DOHH2 (cell line): ENCODE measurements around the gene IFNA7.
"Not testable (repeated sequence)": the region's sequence is repeated elsewhere in the genome, so short reads cannot be mapped to it uniquely, and the experiment has no call there.

Experiments used
- EZH2phosphoT487 ChIP-seq: fragments of 200-600 bp; sonication (generic); IDR thresholded peaks from 2 replicates; pipeline ENCODE4 v1.6.1; 2017; ENCODE audit warnings: borderline replicate concordance, mild to moderate bottlenecking, antibody characterized with exemption, low read length, moderate library complexity, mixed read lengths
- TF ChIP-seq, protein P1 (sequence below): fragments of 200-600 bp; sonication (generic); IDR thresholded peaks from one replicate; pipeline ENCODE4 v1.5.1; 2014; ENCODE audit warnings: antibody characterized with exemption, mild to moderate bottlenecking, low read depth, low read length; ENCODE audit not compliant: poor library complexity, severe bottlenecking

DNA sequence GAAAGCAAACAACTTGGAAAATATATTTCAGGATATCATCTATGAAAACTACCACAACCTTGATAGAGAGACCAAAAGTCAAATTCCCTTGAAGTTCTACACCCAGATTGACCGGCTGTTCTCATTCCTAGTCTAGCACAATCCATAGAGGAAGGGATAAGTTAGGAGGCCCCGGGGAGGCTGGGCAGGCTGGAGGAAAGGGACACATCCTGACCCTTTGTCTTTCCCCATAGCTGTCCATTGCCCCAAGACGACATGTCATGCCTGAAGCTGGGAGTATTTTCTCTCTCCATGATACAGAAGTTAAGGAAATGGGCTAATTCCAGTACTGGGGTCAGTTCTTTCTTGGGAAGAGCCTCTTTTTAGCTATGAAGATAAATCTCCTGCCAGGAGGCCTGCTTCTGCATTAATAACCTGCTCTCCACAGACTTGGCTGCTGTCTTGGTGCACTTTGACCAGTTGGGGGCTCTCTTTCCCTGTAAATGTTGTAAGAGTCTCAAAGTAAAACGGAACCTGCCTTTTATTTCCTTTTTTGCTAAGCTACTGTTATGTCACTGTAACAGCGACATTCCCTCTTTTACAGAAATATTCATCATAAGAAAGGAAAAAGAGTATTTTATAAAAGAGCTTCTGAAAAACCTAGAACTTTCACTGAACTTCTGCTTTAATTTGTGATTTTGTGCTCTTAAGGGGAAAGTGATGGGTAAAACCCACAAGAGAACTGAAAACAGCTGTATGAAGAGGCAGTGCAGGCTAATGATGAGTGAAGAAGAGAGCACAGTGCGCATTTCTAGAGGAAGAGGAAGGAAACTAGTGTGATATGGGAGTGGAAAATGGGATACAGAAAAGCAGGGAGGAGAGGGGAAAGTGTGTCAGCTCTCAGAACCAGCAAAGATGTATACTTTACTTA lies 6.9 kb downstream of the IFNA7 start:
- TF ChIP-seq, protein P1, sequence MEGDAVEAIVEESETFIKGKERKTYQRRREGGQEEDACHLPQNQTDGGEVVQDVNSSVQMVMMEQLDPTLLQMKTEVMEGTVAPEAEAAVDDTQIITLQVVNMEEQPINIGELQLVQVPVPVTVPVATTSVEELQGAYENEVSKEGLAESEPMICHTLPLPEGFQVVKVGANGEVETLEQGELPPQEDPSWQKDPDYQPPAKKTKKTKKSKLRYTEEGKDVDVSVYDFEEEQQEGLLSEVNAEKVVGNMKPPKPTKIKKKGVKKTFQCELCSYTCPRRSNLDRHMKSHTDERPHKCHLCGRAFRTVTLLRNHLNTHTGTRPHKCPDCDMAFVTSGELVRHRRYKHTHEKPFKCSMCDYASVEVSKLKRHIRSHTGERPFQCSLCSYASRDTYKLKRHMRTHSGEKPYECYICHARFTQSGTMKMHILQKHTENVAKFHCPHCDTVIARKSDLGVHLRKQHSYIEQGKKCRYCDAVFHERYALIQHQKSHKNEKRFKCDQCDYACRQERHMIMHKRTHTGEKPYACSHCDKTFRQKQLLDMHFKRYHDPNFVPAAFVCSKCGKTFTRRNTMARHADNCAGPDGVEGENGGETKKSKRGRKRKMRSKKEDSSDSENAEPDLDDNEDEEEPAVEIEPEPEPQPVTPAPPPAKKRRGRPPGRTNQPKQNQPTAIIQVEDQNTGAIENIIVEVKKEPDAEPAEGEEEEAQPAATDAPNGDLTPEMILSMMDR, result peak; percentile 59
- TF ChIP-seq EZH2phosphoT487, result not testable (repeated sequence)
